Activated CD8-positive, alpha-beta memory T cell treated with anti-CD3 and anti-CD28 coated beads, Interleukin-2, amount 10 ng/mL, durations not matched to agents 7 days and 5 days (primary cell): Measurements from ENCODE around the gene NAALADL1. TPM values are rescaled to one million over a fixed set of nuclear protein-coding genes. Genes with fewer than 3 reads are reported as not detected.

Experiments used
- ATAC-seq: fragments of 150-1000 bp; cut with Tn5 transposase; one replicate; pipeline ENCODE4 v1.10.0; 2021; ENCODE audit warnings: moderate library complexity
- CTCF ChIA-PET: fragments of 350-600 bp; sonication (Branson Sonifier 250); formaldehyde crosslinking; loops from one replicate; lab custom pipeline; 2021; ENCODE audit warnings: antibody characterized with exemption; lab: Charles Lee
- DNase-seq: peaks from one replicate; pipeline ENCODE4 v3.0.0-alpha.2; 2020
- H3K27ac Mint-ChIP-seq: one replicate; pipeline ENCODE4 v1.8.0; 2021; ENCODE audit warnings: mild to moderate bottlenecking, mixed read lengths
- H3K27me3 Mint-ChIP-seq: one replicate; pipeline ENCODE4 v1.8.0; 2021; ENCODE audit warnings: mixed read lengths
- H3K36me3 Mint-ChIP-seq: one replicate; pipeline ENCODE4 v1.8.0; 2021; ENCODE audit warnings: mild to moderate bottlenecking, mixed read lengths
- H3K4me1 Mint-ChIP-seq: one replicate; pipeline ENCODE4 v1.8.0; 2021; ENCODE audit warnings: mixed read lengths
- H3K4me3 Mint-ChIP-seq: one replicate; pipeline ENCODE4 v1.8.0; 2021; ENCODE audit warnings: mild to moderate bottlenecking, moderate library complexity, mixed read lengths
- H3K9me3 Mint-ChIP-seq: one replicate; pipeline ENCODE4 v1.8.0; 2022; ENCODE audit warnings: low read depth, mixed read lengths
- total RNA-seq, 2 experiments: library from RNA; stranded (reverse); gene quantifications; one replicate each; pipeline ENCODE4 v1.2.3, GENCODE V29; 2021

NAALADL1 gene
- total RNA-seq, 2 experiments from 2014 or later, result 14.8 to 15.3 TPM

DNA sequence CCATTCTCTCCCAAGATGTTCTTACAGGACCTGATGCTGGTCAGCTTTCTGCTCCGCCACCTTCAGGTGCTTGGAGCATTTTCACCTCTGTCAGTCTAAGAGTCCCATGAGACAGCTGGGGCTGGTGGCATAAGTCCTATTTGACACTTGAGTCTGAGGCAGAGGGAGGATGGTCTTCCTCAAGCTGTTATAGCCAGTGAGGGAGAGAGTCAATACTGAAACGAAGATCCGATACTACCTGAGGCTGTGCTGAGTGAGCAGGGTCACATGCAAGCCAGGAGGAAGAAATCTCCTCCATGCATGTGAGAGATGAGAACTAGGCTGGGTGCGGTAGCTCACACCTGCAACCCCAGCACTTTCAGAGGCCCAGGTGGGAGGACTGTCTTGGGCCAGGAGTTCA lies 31.3 kb upstream of the NAALADL1 start:
- H3K9me3 Mint-ChIP-seq, result no peaks in the 10 kb centered on the region

DNA sequence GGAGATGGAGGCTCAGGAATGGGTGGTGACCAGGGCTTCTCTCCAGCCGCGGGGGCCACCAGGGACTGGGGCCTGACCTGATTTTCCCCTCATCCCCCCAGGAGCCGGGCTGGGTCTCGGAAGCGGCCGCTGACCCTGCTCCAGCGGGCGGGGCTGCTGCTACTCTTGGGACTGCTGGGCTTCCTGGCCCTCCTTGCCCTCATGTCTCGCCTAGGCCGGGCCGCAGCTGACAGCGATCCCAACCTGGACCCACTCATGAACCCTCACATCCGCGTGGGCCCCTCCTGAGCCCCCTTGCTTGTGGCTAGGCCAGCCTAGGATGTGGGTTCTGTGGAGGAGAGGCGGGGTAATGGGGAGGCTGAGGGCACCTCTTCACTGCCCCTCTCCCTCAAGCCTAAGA lies 29.5 kb upstream of the NAALADL1 start:
- no peak overlapping the region for H3K27ac Mint-ChIP-seq
- DNase-seq (no peak), ATAC-seq (no peak)
- H3K9me3 Mint-ChIP-seq, result no peaks in the 10 kb centered on the region
- peaks cover 21% of the 10 kb centered on the region for H3K36me3 Mint-ChIP-seq
- H3K27me3 Mint-ChIP-seq, result peaks cover 2% of the 10 kb centered on the region
- CTCF ChIA-PET, result no interaction called here
- no peak overlapping the region for H3K4me3 Mint-ChIP-seq
- peaks cover 22% of the 10 kb centered on the region for H3K4me1 Mint-ChIP-seq

More for the DNA sequence above, 31.3 kb upstream of the NAALADL1 start:
- DNase-seq, result no peak
- Mint-ChIP-seq H3K36me3 (peaks cover 13% of the 10 kb centered on the region), H3K4me3 (no peak overlapping the region), H3K27me3 (no peaks in the 10 kb centered on the region), H3K27ac (peak overlapping the region; percentile 15), H3K4me1 (peaks cover 13% of the 10 kb centered on the region)
- ATAC-seq, result no peak
- CTCF ChIA-PET, result interaction anchor here (1.0 to 1.8 kb wide), 3 partner anchors 21 to 27 kb away, joined by 3 to 5 read pairs (median 3); partner anchors contain the start of gene TM7SF2

DNA sequence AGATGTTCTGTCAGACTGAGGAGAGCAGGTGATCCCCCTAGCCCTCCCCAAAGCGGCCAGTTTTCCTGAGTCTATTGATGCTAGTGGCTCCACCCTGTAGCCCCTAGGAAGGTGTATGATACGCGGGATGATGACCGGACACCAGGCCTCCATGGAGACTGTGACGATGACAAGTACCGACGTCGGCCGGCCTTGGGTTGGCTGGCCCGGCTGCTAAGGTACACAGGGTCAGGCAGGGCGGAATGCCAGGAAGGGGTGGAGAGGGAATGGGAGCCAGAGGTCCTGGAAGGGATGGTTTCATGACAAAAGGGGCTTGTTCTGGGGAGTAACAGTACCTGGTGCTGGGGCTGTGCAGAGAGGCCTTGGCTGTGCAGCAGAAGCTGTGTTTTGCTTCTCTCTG lies 28.9 kb upstream of the NAALADL1 start:
- ATAC-seq (no peak), DNase-seq (no peak)
- peaks cover 24% of the 10 kb centered on the region for H3K36me3 Mint-ChIP-seq
- H3K9me3 Mint-ChIP-seq, result no peaks in the 10 kb centered on the region
- H3K27ac Mint-ChIP-seq, result no peak overlapping the region
- CTCF ChIA-PET, result interaction anchor here (1.2 kb wide), 1 partner anchor 25 kb away, joined by 5 read pairs; the partner anchor contains the start of gene TM7SF2
- peaks cover 27% of the 10 kb centered on the region for H3K4me1 Mint-ChIP-seq
- H3K4me3 Mint-ChIP-seq, result no peak overlapping the region
- H3K27me3 Mint-ChIP-seq, result peaks cover 2% of the 10 kb centered on the region

DNA sequence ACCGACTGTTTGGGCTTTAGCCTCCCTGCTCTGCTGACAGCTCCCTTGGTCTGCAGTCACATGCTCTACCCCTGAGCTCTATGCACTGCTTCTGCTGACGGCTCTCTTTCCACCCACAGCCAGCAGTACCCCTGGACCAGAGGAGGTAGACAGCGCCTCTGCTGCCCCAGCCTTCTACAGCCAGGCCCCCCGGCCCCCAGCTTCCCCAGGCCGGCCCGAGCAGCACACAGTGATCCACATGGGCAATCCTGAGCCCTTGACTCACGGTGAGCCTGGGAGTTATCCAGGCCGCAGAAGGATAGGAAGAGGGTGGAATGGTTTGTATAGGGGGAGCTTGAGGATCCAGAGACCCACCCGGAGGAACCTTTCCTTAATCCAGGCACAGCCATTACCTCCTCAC lies 28.5 kb upstream of the NAALADL1 start:
- peak overlapping the region; percentile 34 for H3K27ac Mint-ChIP-seq
- CTCF ChIA-PET, result interaction anchor here (1.2 kb wide), 2 partner anchors 26 to 31 kb away, joined by 3 to 5 read pairs; partner anchors contain the start of genes TM7SF2 and ZNHIT2
- ATAC-seq, result no peak

DNA sequence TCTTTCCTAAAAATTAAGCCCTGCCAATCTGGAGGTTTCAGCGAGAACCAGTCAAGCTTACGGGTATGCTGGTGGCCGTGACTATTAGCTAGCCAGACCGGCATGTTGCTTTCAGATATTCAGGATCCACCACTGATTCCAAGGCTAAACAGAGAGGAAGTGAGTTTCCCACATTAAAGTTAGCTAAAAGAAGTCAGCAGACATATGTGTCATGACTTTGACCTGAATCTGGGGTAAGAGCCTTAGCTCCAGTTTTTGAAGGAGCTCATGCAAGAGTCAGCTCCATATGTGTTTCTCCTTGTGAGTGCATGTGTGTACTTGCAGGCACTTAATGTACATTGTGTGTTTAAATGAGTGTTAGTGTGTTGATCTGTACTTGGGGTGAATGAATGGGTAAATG lies 27.1 kb upstream of the NAALADL1 start:
- peaks cover 36% of the 10 kb centered on the region for H3K36me3 Mint-ChIP-seq
- CTCF ChIA-PET, result interaction anchor here (0.9 to 1.7 kb wide), 6 partner anchors 9 to 58 kb away, joined by 3 to 8 read pairs (median 4); partner anchors contain the start of genes SNX15 and ZNHIT2
- peak overlapping the region; percentile 99 for H3K27ac Mint-ChIP-seq

More for the DNA sequence above, 28.5 kb upstream of the NAALADL1 start:
- Mint-ChIP-seq H3K27me3 (peaks cover 2% of the 10 kb centered on the region), H3K36me3 (peaks cover 27% of the 10 kb centered on the region), H3K4me3 (no peak overlapping the region), H3K4me1 (peaks cover 31% of the 10 kb centered on the region), H3K9me3 (no peaks in the 10 kb centered on the region)
- DNase-seq, result no peak

DNA sequence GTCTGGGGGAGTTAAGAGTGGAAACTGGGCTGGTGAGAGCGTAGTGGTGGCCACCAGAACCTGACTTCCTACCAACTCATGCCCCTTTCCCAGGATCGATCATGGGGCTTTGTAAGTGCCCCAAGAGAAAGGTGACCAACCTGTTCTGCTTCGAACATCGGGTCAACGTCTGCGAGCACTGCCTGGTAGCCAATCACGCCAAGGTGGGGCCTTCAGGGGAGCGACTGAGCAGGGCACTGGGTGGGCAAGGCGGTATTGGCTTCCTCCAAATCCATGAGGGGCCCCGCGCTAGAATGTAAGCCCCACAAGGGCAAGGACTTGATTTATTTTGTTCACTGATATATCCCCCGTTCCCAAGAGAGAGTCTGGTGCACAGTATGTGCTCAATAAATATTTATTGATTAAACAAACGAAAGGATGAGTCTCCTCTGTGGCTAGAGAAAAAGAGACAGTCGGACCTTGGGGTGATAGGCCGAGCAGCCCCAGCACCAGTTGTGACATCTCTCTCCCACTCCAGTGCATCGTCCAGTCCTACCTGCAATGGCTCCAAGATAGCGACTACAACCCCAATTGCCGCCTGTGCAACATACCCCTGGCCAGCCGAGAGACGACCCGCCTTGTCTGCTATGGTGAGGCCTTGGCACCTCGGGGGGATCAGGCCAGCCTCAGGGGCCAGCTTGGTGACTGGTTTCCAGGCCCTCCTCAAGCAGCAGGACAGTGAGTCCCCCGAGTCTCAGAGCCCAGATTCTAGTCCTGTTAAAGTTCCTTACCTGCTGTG lies 26.4 kb upstream of the NAALADL1 start:
- peaks cover 49% of the 10 kb centered on the region for H3K4me1 Mint-ChIP-seq
- H3K4me3 Mint-ChIP-seq, result peak overlapping the region; percentile 98
- no peaks in the 10 kb centered on the region for H3K9me3 Mint-ChIP-seq
- ATAC-seq (peak; percentile 1), DNase-seq (no peak)
- peak overlapping the region; percentile 99 for H3K27ac Mint-ChIP-seq
- H3K36me3 Mint-ChIP-seq, result peaks cover 40% of the 10 kb centered on the region
- CTCF ChIA-PET, result interaction anchor here (0.9 to 1.7 kb wide), 5 partner anchors 10 to 58 kb away, joined by 3 to 8 read pairs (median 4); partner anchors contain the start of gene SNX15
- peaks cover 2% of the 10 kb centered on the region for H3K27me3 Mint-ChIP-seq

More for the DNA sequence above, 27.1 kb upstream of the NAALADL1 start:
- peaks cover 44% of the 10 kb centered on the region for H3K4me1 Mint-ChIP-seq
- no peak for DNase-seq
- H3K9me3 Mint-ChIP-seq, result no peaks in the 10 kb centered on the region
- ATAC-seq, result no peak
- peak overlapping the region; percentile 98 for H3K4me3 Mint-ChIP-seq
- peaks cover 2% of the 10 kb centered on the region for H3K27me3 Mint-ChIP-seq

DNA sequence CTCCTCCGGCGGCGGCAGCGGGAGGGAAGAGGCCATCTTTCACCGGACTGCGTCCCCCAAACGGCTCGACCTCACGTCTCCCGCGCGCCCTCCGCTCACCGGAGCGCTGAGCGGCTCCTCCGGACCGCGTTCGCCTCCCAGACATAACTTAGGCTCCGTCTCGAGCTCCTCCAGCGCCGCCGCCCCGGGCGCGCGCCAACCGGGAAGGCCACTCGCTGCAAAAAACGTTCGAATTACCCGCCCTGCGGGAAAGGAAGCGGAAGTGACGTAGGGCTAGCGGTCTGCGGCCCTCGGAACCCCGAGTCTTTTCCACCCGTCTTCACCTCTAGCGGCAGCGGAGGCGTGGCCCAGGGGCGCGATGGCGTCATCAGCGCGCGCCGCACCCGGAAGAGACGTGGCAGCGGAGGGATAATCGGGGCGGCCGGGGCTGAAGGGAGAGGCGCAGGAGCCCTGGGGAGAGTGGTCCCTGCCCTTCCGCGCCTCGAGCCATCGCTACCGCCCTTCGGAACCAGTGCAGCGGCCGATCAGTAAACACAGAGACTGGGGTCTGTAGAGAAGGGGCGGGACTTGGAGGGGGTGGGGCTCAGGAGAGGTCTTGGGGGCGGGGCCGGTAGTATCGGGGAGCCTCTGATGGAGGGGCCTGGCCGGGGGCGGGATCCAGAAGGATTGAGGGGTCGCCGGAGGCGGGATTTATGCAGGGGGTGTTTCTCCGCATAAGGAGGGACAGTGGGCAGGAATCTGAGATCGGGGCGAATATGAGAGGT lies 25.7 kb upstream of the NAALADL1 start, which contains the start of the genes CDCA5 and ZFPL1:
TSS of gene CDCA5 (minus strand) at position 207 of the 764 bp plus-strand sequence. CDS start at position 145, 62 bp downstream.
TSS of gene ZFPL1 (plus strand) at position 389 of the 764 bp plus-strand sequence. CDS start 477 bp downstream, outside the sequence.
- Mint-ChIP-seq H3K27me3 (peaks cover 2% of the 10 kb centered on the region), H3K4me1 (peaks cover 54% of the 10 kb centered on the region), H3K36me3 (peaks cover 41% of the 10 kb centered on the region), H3K4me3 (peak within 1 kb of the TSS; percentile 98), H3K27ac (peak within 1 kb of the TSS; percentile 99), H3K9me3 (no peaks in the 10 kb centered on the region)
- DNase-seq (peak; percentile 97), ATAC-seq (peak; percentile 82)
- CTCF ChIA-PET, result interaction anchor here (1.0 to 4.0 kb wide), 10 partner anchors 9 to 236 kb away, joined by 3 to 25 read pairs (median 4); partner anchors contain the start of genes ARL2 and ZNHIT2

DNA sequence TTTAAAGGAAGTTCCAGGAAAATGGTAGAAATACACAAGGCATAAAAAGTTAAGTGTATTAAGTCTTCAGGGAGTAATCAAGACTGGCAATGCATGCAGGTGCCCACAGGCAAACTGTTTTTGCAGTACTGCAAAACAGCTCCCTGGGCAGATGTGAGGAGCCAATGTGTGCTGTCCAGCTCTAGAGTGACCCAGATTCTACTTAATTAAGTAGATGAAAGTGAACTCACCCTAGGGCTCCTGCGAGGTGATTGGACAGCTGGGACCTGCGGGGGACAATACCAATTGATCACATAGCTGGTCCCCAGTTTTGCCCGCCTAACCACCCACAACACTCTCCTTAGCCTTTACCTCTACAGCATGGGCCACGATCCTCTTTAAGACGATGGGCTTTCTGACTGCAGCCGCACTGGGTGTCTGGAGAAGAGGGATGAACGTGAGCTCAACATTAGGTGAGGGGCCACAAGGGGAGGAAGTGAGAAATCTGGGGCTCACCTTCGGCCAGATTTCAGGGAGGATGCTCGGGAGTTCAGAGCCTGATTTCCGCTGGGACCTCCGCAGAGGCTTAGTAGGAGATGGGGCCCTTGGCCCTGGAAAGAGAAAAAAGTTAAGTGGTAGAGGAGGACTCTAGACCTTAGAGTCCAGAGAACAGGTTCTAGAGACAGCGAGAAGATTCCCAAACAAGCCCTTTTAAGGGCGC lies 24.9 kb upstream of the NAALADL1 start:
- DNase-seq, result peak; percentile 56
- peaks cover 2% of the 10 kb centered on the region for H3K27me3 Mint-ChIP-seq
- peak; percentile 10 for ATAC-seq
- peaks cover 45% of the 10 kb centered on the region for H3K36me3 Mint-ChIP-seq
- H3K9me3 Mint-ChIP-seq, result no peaks in the 10 kb centered on the region
- peak overlapping the region; percentile 98 for H3K4me3 Mint-ChIP-seq
- peaks cover 62% of the 10 kb centered on the region for H3K4me1 Mint-ChIP-seq
- CTCF ChIA-PET, result interaction anchor here (1.0 to 4.0 kb wide), 11 partner anchors 8 to 235 kb away, joined by 3 to 25 read pairs (median 4); partner anchors contain the start of genes ARL2 and ZNHIT2
- peak overlapping the region; percentile 99 for H3K27ac Mint-ChIP-seq

DNA sequence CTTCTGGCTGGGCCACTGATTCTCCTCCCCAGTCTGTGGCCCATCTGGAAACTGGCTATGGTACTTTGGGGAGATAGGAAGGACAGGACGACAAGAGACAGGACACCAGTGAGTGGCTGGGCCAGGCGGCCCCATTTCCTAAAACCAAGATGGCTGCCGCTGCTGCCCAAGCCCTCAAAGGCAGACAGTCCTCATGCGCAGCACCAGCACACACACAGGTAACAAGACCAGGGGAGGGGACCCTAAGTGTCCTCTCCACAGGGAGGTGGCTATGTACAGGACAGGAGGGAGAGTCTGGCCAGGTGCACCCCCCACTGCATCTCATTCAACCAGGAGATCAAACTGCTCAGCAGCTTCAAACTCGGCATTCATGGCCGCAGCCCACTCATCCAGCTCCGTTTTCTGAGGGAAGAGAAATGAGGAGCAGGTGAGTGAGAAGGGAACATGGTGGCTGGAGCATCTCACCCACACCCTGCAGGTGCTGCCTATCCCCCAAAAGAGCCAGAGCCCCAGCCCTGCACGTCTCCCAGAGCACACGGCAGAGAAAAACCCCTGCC lies 20.5 kb upstream of the NAALADL1 start:
- Mint-ChIP-seq H3K27ac (peak overlapping the region; percentile 39), H3K9me3 (no peaks in the 10 kb centered on the region), H3K4me3 (no peak overlapping the region), H3K27me3 (peaks cover under 1% of the 10 kb centered on the region), H3K36me3 (peaks cover 58% of the 10 kb centered on the region), H3K4me1 (peaks cover 63% of the 10 kb centered on the region)
- CTCF ChIA-PET, result interaction anchor here (0.8 to 4.6 kb wide), 4 partner anchors 12 to 65 kb away, joined by 3 to 24 read pairs (median 4); partner anchors contain the start of genes ARL2 and SNX15
- DNase-seq, result no peak
- no peak for ATAC-seq

DNA sequence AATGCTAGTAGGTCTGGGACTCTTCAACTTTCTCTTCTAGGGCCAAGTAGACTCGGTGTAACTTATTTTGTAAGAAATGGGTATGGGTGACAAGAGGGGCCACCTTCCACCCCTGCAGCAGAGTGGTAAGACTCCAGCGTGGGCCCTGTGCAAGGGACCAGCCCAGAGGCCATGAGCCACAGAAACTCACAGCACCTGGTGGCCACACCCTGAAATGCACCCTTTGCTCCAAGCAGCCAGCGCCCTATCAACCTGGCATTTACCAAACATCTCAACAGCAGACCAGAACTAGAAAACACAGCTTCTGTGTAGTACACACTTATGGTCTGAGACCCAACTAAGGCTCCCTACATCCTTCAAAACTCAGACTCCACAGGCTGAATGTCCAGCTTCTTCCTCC lies 19.8 kb upstream of the NAALADL1 start:
- H3K4me3 Mint-ChIP-seq, result no peak overlapping the region
- CTCF ChIA-PET, result interaction anchor here (0.8 to 4.6 kb wide), 5 partner anchors 12 to 64 kb away, joined by 3 to 24 read pairs (median 5); partner anchors contain the start of genes ARL2 and SNX15
- no peaks in the 10 kb centered on the region for H3K9me3 Mint-ChIP-seq
- peak overlapping the region; percentile 39 for H3K27ac Mint-ChIP-seq
- peaks cover 62% of the 10 kb centered on the region for H3K4me1 Mint-ChIP-seq
- peak; percentile 81 for DNase-seq
- no peaks in the 10 kb centered on the region for H3K27me3 Mint-ChIP-seq
- peaks cover 54% of the 10 kb centered on the region for H3K36me3 Mint-ChIP-seq
- peak; percentile 87 for ATAC-seq

DNA sequence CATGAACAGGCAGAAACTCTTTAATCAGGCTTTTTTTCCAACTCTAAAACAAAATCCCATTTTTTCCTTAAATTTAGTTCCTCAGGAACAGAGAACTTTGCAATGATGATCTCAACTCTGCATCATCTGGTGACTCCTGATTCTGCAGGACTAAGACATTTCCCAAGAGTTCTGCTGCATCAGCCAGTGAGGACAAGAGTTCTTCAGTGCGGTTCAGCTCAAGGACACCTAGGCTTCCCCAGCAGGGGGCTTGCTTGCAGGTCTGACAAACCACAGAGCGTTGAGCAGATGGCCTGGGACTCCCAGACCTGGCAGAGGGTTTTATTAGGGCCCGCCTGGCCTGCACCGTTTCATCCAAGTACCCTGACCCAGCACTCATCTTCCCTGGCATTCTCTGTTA lies 19.1 kb upstream of the NAALADL1 start:
- H3K4me1 Mint-ChIP-seq, result peaks cover 55% of the 10 kb centered on the region
- H3K27ac Mint-ChIP-seq, result peak overlapping the region; percentile 45

DNA sequence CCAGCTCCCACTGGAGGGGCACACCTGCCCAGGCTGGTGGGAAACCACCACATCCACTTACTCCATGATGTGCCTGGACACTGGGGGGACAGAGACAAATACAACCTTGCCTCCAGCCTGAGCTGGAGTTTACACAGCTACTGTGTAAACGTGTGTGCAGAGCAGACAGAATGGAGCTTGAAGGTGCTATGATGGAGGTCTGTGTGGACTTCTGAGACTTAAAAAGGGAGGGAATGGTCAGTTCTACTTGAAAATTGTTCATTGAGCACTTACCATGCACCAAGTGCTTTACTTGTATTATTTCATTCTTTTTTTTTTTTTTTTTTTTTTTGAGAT lies 14.2 kb upstream of the NAALADL1 start:
- ATAC-seq (no peak), DNase-seq (no peak)
- Mint-ChIP-seq H3K9me3 (no peaks in the 10 kb centered on the region), H3K27ac (no peak overlapping the region), H3K4me1 (peaks cover 13% of the 10 kb centered on the region), H3K4me3 (no peak overlapping the region), H3K36me3 (peaks cover 17% of the 10 kb centered on the region), H3K27me3 (no peaks in the 10 kb centered on the region)
- CTCF ChIA-PET, result interaction anchor here (0.6 to 1.6 kb wide), 3 partner anchors 8 to 23 kb away, joined by 3 read pairs; no protein-coding TSS in a partner anchor

More for the DNA sequence above, 19.1 kb upstream of the NAALADL1 start:
- H3K9me3 Mint-ChIP-seq, result no peaks in the 10 kb centered on the region
- peaks cover 48% of the 10 kb centered on the region for H3K36me3 Mint-ChIP-seq
- CTCF ChIA-PET, result interaction anchor here (1.2 to 4.6 kb wide), 2 partner anchors 28 to 64 kb away, joined by 5 to 24 read pairs; partner anchors contain the start of gene ARL2
- ATAC-seq (no peak), DNase-seq (no peak)
- no peaks in the 10 kb centered on the region for H3K27me3 Mint-ChIP-seq
- H3K4me3 Mint-ChIP-seq, result no peak overlapping the region
